ENCODE results near the gene OPRL1.
"Not testable (repeated sequence)": the region's sequence is repeated elsewhere in the genome, so short reads cannot be mapped to it uniquely, and the experiment has no call there.

Gene OPRL1

DNA sequence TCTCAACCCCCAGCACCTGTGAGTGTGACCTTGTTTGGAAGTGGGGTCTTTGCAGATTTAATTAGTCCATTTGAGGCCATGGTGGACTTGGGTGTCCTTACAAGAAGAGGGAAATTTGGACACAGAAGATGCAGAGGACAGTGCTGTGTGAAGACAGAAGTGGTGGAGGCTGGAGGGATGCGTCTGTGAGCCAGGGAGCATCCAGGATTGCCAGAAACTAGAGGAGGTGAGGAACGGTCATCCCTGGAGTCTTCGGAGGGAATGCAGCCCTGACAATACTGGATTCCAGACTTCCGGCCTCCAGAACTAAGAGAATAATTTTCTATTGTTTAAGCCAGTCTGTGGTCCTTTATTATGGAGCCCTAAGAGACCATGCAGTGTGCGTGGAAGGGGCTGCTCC lies 50.4 kb downstream of the OPRL1 start:
- no peak overlapping the region for H3K4me3 ChIP-seq (ENCODE audit: low read depth, low read length)
- no peak for DNase-seq (ENCODE audit: low read depth)

DNA sequence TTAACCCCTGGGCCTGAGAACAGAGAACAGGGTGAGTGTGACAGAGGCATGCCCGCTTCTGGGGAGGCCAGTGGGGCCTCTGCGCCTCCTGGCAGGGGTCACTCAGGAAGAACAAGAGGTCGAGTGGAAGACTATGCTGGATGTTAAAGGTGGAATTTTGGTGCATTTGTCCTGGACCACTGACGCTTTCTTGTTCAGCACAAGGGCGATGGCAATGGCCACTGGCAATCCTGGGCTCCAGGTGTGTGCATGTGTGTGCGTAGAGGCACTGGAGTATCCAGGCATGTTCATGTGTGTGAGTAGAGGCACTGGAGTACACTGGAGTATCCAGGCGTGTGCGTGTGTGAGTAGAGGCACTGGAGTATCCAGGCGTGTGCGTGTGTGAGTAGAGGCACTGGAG lies 51.0 kb downstream of the OPRL1 start:
- DNase-seq (ENCODE audit: low read depth), result no peak
- no peak overlapping the region for H3K4me3 ChIP-seq (ENCODE audit: low read depth, low read length)

DNA sequence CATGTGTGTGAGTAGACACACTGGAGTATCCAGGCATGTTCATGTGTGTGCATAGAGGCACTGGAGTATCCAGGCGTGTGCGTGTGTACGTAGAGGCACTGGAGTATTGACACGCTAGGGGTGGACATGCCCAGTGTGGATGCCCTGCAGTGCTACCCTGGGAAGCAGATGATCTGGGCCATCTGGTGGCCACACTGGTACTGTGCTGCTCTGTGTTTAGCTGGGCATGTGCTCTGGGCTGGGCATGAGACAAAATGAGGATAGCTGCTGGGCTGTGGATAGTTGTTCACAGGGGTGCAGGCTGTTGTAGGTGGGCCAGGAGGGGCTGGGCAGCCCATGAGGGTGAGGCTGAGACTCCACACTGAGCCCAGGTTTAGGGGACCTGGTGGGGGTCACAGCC lies 51.5 kb downstream of the OPRL1 start:
- no peak for DNase-seq (ENCODE audit: low read depth)
- H3K4me3 ChIP-seq (ENCODE audit: low read depth, low read length), result no peak overlapping the region

- DNase-seq (ENCODE audit: low read depth), result no peak
- no peak overlapping the region for H3K4me3 ChIP-seq (ENCODE audit: low read depth, low read length)
Measured at GRCh38 chr20:64133951-64134407, 54.1 kb downstream of the OPRL1 start.

DNA sequence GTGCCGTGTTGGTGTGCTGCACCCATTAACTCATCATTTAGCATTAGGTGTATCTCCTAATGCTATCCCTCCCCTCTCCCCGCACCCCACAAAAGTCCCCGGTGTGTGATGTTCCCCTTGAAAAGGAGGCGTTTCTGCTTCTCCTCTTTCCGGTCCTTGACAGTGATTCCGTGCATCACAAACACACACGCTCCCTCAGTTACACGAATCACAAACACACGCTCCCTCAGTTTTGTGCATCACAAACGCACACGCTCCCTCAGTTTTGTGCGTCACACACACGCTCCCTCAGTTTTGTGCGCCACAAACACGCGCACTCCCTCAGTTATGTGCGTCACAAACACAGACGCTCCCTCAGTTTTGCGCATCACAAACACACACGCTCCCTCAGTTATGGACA lies 54.9 kb downstream of the OPRL1 start:
- not testable (repeated sequence) for DNase-seq (ENCODE audit: low read depth); H3K4me3 ChIP-seq (ENCODE audit: low read depth, low read length)

DNA sequence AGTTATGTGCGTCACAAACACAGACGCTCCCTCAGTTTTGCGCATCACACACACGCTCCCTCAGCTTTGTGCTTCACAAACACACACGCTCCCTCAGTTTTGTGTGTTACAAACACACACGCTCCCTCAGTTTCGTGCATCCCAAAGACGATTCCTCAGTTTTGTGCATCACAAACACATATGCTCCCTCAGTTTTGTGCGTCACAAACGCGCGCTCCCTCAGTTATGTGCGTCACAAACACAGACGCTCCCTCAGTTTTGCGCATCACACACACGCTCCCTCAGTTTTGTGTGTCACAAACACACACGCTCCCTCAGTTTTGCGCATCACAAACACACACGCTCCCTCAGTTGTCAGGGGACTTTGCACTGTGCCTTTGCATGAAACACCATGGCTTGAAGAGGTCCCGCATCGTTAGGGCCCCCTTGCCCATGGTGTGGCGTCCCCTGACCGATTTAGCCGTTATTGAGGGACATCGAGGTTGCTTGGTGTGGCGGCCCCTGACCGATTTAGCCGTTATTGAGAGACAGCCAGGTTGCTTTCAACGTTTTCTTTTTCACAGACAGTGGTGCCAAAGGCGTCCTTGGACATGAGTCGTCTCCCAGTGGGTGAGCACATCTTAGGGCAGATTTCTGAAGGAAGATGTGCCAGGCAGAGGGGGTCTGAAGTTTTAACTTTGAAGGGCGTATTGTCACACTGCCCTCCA lies 56.3 kb downstream of the OPRL1 start:
- no peak for DNase-seq (ENCODE audit: low read depth)

DNA sequence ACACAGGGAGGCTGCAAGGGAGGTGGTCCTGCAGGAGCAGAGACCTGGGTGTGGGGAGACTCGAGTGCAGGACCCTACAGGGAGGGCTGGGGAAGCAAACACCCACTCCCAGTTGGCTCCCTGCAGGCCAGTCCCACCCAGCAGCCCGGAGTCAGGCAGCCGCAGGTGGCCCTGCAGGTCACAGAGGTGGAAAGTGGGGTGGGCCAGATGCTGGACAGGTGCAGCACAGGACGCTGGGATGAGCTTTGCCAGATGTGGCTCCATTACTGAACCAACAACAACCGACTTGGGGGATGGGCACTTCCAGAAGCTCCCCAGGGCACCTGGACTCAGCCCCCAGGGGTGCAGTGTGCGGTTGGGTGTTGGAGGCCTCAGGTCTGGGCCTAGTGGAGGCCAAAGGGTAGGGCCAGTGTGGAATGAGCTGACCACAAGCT lies 57.7 kb downstream of the OPRL1 start:
- no peak overlapping the region for H3K4me3 ChIP-seq (ENCODE audit: low read depth, low read length)
- DNase-seq (ENCODE audit: low read depth), result no peak

More for the DNA sequence above, 56.3 kb downstream of the OPRL1 start:
- no peak overlapping the region for H3K4me3 ChIP-seq (ENCODE audit: low read depth, low read length)

GRCh38 chr20:64138276-64138815 lies 58.5 kb downstream of the OPRL1 start:
- no peak overlapping the region for H3K4me3 ChIP-seq (ENCODE audit: low read depth, low read length)
- DNase-seq (ENCODE audit: low read depth), result no peak

DNA sequence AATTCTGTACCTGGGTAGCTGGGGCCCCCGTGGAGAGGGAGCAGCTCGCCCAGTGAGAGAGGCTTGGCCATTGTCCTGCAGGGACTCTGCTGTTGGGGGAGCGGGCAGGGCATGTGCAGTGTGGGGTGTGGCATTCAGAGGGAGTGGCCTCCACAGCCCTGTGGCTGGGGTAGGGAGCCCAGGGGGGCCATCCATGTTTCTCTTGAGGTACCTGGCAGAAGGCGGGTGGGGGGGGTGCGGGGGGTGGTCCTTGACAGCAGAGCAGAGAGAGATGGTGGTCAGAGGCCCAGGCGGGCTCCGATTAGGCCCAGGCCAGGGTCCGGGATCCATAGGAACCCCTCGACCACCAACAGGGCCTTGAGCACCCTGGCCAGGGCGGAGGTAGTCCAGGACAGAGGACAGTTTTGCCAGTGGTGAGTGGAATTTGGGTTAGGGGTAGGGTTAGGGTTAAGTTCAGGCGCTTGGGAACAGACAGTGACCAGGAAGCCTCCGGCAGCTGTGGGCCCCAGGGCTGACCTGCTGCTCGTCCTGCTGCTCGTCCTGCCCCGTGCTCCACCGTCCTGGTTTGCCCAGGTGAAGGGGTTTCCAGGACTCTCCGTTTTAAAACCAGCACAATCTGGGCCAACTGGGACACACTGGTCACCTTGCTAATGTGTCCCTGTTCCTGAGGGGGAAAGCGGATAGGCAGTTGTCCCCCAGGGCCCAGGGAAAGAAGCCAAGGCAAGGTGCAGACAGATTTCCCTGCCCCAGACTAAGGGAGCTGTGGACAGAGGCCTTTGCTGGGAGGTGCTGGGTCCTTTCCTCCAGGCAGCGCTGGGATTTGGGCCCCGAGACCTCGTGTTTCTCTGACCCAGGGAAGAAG lies 59.5 kb downstream of the OPRL1 start:
- DNase-seq (ENCODE audit: low read depth), result no peak

GRCh38 chr20:64140061-64140931 lies 60.4 kb downstream of the OPRL1 start:
- no peak overlapping the region for H3K4me3 ChIP-seq (ENCODE audit: low read depth, low read length)
- DNase-seq (ENCODE audit: low read depth), result no peak

More for the DNA sequence above, 59.5 kb downstream of the OPRL1 start:
- no peak overlapping the region for H3K4me3 ChIP-seq (ENCODE audit: low read depth, low read length)

DNA sequence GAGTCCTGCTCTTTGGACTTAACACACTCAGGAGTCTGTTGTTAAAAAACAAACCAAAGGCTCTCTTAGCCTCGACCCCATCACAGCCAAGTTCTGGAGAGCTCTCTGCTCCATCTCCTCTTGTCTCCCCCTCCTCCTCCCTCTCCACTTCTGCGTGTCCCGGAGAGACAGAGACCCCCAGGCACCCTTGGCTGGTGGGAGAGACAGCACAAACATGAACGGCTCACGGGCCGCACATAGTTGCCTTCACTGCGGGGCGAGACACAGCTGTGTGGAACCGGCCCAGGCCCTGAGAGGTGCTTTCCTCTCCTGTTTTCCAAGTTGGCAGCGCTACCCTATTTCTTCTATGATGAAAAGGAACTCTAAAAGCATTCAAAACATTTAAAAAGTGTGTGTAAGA lies 61.1 kb downstream of the OPRL1 start:
- no peak overlapping the region for H3K4me3 ChIP-seq (ENCODE audit: low read depth, low read length)
- DNase-seq (ENCODE audit: low read depth), result no peak

- DNase-seq (ENCODE audit: low read depth), result no peak
- no peak overlapping the region for H3K4me3 ChIP-seq (ENCODE audit: low read depth, low read length)
Measured at GRCh38 chr20:64142590-64142989, 62.7 kb downstream of the OPRL1 start.

GRCh38 chr20:64143018-64143801 lies 63.3 kb downstream of the OPRL1 start:
- no peak overlapping the region for H3K4me3 ChIP-seq (ENCODE audit: low read depth, low read length)
- no peak for DNase-seq (ENCODE audit: low read depth)

- no peak overlapping the region for H3K4me3 ChIP-seq (ENCODE audit: low read depth, low read length)
Measured at GRCh38 chr20:64144144-64144912, 64.4 kb downstream of the OPRL1 start.

GRCh38 chr20:64145458-64146300 lies 65.8 kb downstream of the OPRL1 start:
- H3K4me3 ChIP-seq (ENCODE audit: low read depth, low read length), result no peak overlapping the region
- no peak for DNase-seq (ENCODE audit: low read depth)

More at GRCh38 chr20:64144144-64144912, 64.4 kb downstream of the OPRL1 start:
- no peak for DNase-seq (ENCODE audit: low read depth)

DNA sequence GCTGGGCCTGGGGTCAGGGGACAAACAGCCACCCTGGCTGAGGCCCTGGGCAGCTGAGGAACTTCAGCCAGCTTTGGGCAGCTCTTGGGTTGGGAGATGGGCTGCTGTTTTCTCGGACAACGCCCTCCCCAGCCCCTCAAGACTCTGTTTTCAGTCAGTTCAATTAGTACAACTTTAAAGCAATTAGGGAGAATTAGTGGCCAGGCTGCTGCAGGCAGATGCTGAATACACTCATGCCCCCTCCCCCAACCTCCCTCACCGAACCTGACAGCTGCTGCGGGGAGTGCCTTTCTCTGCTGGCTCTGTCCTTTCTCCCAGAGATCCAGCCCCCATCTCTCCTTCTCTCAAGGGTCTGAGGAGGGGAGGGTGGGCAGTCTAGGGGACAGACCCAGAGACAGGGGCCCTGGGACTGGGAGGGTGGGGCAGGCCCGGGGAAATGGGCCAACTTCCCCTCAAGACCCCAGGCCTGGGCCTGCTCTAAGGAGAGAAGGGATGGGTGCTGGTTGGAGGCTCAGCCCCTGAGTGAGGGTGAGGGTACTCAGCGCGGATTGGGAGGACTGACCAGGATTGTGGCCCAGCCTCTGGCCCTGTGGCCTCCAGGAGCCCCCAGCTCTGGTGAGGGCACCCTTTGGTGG lies 66.5 kb downstream of the OPRL1 start:
- no peak overlapping the region for H3K4me3 ChIP-seq (ENCODE audit: low read depth, low read length)
- no peak for DNase-seq (ENCODE audit: low read depth)

Measured in skeletal muscle cell (primary cell).